Measurements from ENCODE around the gene CDKAL1. TPM values are rescaled to one million over a fixed set of nuclear protein-coding genes. Genes with fewer than 3 reads are reported as not detected.

Gene CDKAL1
- total and polyA plus RNA-seq, 9 of the 15 experiments (the other 6 are each of a cell fraction or from before 2014, with no cell fraction given): 11.2 to 36.3 (median 20.1) TPM

GRCh38 chr6:20623761-20624160 is 89.5 kb downstream of the CDKAL1 start:
- FAIRE-seq (no peak), ATAC-seq (no peak), DNase-seq (ENCODE audit: extremely low read depth in 1 of 4, low spot score in 3 of 4) (no peak)
- intact Hi-C loops (cut with micrococcal nuclease): no loop called here
- H3K9ac ChIP-seq (ENCODE audit: insufficient read depth in 1 of 2, low read depth in 2 of 2, low read length in 2 of 2): no peak overlapping the region
- no peaks in the 10 kb centered on the region for H4K20me1 ChIP-seq (replicated peaks; ENCODE audit: control insufficient read depth, insufficient read depth, low read length)
- H3K9me1 ChIP-seq (ENCODE audit: control insufficient read depth, insufficient read depth, low read length): no peaks in the 10 kb centered on the region
- H3K4me3 ChIP-seq: no peak overlapping the region
- no peaks in the 10 kb centered on the region for H3K4me1 ChIP-seq (replicated peaks in 1 of 2; ENCODE audit: control insufficient read depth in 2 of 2, insufficient read depth in 2 of 2, low read length in 2 of 2)
- BruUV-seq (replicated peaks): no TSS peak
- H3K4me2 ChIP-seq (ENCODE audit: insufficient read depth, low read length): no peak overlapping the region
- in situ Hi-C loops (cut with MboI): no loop called here
- H3K79me2 ChIP-seq (ENCODE audit: control insufficient read depth, insufficient read depth, low read length): no peaks in the 10 kb centered on the region
- no peak overlapping the region for H3K27ac ChIP-seq (ENCODE audit: extremely low read depth, low read depth, low read length)
- H3K27me3 ChIP-seq (ENCODE audit: control insufficient read depth in 2 of 2, insufficient read depth in 2 of 2, low read length in 2 of 2): no peaks in the 10 kb centered on the region
- no peaks in the 10 kb centered on the region for H3K36me3 ChIP-seq (ENCODE audit: control insufficient read depth, insufficient read depth, low read length)
- H3K9me3 ChIP-seq (replicated peaks; ENCODE audit: control insufficient read depth, insufficient read depth, low read depth, low read length): no peaks in the 10 kb centered on the region
- no peak for TF ChIP-seq MCM2 (IDR thresholded peaks at IDR 0.05; ENCODE audit: low read depth)
- TF ChIP-seq ZFP1 (CRISPR knock-in tag; IDR thresholded peaks at IDR 0.05): no peak
- no peak for TF ChIP-seq CBFA2T2 (conservative IDR thresholded peaks at IDR 0.05)
- TF ChIP-seq SMARCA4 (IDR thresholded peaks at IDR 0.05): no peak
- TF ChIP-seq HDAC2 (IDR thresholded peaks at IDR 0.05): no peak
- TF ChIP-seq MEIS2 (IDR thresholded peaks at IDR 0.05; ENCODE audit: partially characterized antibody): no peak
- TF ChIP-seq TAF7 (tag; IDR thresholded peaks at IDR 0.05): no peak
- TF ChIP-seq PHTF2 (CRISPR knock-in tag; IDR thresholded peaks at IDR 0.05): no peak
- TF ChIP-seq, protein P1, sequence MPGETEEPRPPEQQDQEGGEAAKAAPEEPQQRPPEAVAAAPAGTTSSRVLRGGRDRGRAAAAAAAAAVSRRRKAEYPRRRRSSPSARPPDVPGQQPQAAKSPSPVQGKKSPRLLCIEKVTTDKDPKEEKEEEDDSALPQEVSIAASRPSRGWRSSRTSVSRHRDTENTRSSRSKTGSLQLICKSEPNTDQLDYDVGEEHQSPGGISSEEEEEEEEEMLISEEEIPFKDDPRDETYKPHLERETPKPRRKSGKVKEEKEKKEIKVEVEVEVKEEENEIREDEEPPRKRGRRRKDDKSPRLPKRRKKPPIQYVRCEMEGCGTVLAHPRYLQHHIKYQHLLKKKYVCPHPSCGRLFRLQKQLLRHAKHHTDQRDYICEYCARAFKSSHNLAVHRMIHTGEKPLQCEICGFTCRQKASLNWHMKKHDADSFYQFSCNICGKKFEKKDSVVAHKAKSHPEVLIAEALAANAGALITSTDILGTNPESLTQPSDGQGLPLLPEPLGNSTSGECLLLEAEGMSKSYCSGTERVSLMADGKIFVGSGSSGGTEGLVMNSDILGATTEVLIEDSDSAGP (CRISPR knock-in tag; IDR thresholded peaks at IDR 0.05): no peak
- TF ChIP-seq RAD21 (CRISPR knock-in tag; conservative IDR thresholded peaks at IDR 0.05 in 1 of 2, IDR thresholded peaks at IDR 0.05 in 1 of 2): no peak
- TF ChIP-seq, protein P2, sequence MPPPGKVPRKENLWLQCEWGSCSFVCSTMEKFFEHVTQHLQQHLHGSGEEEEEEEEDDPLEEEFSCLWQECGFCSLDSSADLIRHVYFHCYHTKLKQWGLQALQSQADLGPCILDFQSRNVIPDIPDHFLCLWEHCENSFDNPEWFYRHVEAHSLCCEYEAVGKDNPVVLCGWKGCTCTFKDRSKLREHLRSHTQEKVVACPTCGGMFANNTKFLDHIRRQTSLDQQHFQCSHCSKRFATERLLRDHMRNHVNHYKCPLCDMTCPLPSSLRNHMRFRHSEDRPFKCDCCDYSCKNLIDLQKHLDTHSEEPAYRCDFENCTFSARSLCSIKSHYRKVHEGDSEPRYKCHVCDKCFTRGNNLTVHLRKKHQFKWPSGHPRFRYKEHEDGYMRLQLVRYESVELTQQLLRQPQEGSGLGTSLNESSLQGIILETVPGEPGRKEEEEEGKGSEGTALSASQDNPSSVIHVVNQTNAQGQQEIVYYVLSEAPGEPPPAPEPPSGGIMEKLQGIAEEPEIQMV (tag; conservative IDR thresholded peaks at IDR 0.05; ENCODE audit: low read depth): no peak
- TF ChIP-seq POLR2G (IDR thresholded peaks at IDR 0.05; ENCODE audit: low read depth, low read length): no peak
- TF ChIP-seq MAFK (IDR thresholded peaks at IDR 0.05; ENCODE audit: low read length): no peak
- no peak for TF ChIP-seq KLF6 (CRISPR knock-in tag; IDR thresholded peaks at IDR 0.05; ENCODE audit: borderline replicate concordance)
- no peak for TF ChIP-seq NRF1 (conservative IDR thresholded peaks at IDR 0.05 in 1 of 2, IDR thresholded peaks at IDR 0.05 in 1 of 2)
- no peak for TF ChIP-seq ZNF444 (CRISPR knock-in tag; IDR thresholded peaks at IDR 0.05)
- TF ChIP-seq EGR1 (conservative IDR thresholded peaks at IDR 0.05): no peak
- TF ChIP-seq CREB1 (IDR thresholded peaks at IDR 0.05): no peak
- TF ChIP-seq CREB1 (CRISPR knock-in tag; IDR thresholded peaks at IDR 0.05): no peak
- no peak for TF ChIP-seq CBFB (CRISPR knock-in tag; IDR thresholded peaks at IDR 0.05)
- no peak for TF ChIP-seq ZKSCAN8 (CRISPR knock-in tag; IDR thresholded peaks at IDR 0.05)
- POLR2A ChIA-PET: no interaction called here
- CTCF ChIA-PET (ENCODE audit: low intra/inter-chr PET ratio): no interaction called here
- no peak overlapping the region for H2AFZ ChIP-seq (ENCODE audit: low read depth, low read length)

Data from K562 (cell line).